Measurements from ENCODE around the gene WWC2.

GRCh38 chr4:183261953-183262775 lies 163.1 kb downstream of the WWC2 start:
- TF ChIP-seq CTCF (IDR thresholded peaks at IDR 0.05), result peak; percentile 71 to 82 (median 76)
- no peak for TF ChIP-seq POLR2AphosphoS5 (IDR thresholded peaks at IDR 0.05)
- TF ChIP-seq EP300 (IDR thresholded peaks at IDR 0.05; ENCODE audit: low read depth), result no peak
